RWPE1 (cell line): ENCODE results near the gene XBP1.
A peak's percentile ranks its signal among the peaks of the same experiment; 100 is the strongest.
"Not testable (repeated sequence)": the region's sequence is repeated elsewhere in the genome, so short reads cannot be mapped to it uniquely, and the experiment has no call there.

Experiments used
- CTCF ChIA-PET: fragments of 350-600 bp; sonication (Branson Sonifier 250); formaldehyde crosslinking; extraction: SDS; loops from one replicate; lab custom pipeline; 2021; lab: Yijun Ruan, JAX
- POLR2A ChIA-PET: fragments of 400-600 bp; formaldehyde crosslinking; extraction: SDS; loops from one replicate; lab custom pipeline; 2020; ENCODE audit warnings: antibody characterized with exemption; ENCODE audit not compliant: low non-redundant PET; lab: Yijun Ruan, JAX
- DNase-seq: peaks from one replicate; pipeline ENCODE4 v3.0.0; 2012; ENCODE audit warnings: low spot score
- H3K27ac ChIP-seq: fragments of 450-650 bp; 2 replicates; pipeline ENCODE4 v1.5.1; 2017
- TF ChIP-seq, protein P1 (sequence below): fragments of 450-650 bp; conservative IDR thresholded peaks from 2 replicates; pipeline ENCODE4 v1.5.1; 2017; ENCODE audit warnings: low read depth, mild to moderate bottlenecking

Gene XBP1

DNA sequence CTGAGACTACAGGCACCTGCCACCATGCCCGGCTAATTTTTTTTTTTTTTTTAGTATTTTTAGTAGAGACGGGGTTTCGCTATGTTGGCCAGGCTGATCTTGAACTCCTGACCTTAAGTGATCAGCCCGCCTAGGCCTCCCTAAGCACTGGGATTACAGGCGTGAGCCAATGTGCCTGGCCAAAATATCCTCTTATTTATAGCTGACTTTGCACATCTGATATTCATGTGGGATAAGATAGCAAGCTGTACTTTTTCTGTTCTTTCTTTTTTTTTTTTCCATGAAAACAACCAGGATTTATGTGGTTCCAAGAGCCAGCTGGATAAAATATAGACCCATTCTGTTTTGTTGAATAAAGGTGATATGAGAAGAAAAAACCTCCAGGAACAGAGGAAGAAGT lies 12.1 kb upstream of the XBP1 start:
- TF ChIP-seq, protein P1, sequence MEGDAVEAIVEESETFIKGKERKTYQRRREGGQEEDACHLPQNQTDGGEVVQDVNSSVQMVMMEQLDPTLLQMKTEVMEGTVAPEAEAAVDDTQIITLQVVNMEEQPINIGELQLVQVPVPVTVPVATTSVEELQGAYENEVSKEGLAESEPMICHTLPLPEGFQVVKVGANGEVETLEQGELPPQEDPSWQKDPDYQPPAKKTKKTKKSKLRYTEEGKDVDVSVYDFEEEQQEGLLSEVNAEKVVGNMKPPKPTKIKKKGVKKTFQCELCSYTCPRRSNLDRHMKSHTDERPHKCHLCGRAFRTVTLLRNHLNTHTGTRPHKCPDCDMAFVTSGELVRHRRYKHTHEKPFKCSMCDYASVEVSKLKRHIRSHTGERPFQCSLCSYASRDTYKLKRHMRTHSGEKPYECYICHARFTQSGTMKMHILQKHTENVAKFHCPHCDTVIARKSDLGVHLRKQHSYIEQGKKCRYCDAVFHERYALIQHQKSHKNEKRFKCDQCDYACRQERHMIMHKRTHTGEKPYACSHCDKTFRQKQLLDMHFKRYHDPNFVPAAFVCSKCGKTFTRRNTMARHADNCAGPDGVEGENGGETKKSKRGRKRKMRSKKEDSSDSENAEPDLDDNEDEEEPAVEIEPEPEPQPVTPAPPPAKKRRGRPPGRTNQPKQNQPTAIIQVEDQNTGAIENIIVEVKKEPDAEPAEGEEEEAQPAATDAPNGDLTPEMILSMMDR: no peak
- no peak overlapping the region for H3K27ac ChIP-seq
- no peak for DNase-seq
- ChIA-PET POLR2A (no interaction called here), CTCF (interaction anchor here (0.7 kb wide), 1 partner anchor 103 kb away, joined by 5 read pairs; no protein-coding TSS in a partner anchor)

DNA sequence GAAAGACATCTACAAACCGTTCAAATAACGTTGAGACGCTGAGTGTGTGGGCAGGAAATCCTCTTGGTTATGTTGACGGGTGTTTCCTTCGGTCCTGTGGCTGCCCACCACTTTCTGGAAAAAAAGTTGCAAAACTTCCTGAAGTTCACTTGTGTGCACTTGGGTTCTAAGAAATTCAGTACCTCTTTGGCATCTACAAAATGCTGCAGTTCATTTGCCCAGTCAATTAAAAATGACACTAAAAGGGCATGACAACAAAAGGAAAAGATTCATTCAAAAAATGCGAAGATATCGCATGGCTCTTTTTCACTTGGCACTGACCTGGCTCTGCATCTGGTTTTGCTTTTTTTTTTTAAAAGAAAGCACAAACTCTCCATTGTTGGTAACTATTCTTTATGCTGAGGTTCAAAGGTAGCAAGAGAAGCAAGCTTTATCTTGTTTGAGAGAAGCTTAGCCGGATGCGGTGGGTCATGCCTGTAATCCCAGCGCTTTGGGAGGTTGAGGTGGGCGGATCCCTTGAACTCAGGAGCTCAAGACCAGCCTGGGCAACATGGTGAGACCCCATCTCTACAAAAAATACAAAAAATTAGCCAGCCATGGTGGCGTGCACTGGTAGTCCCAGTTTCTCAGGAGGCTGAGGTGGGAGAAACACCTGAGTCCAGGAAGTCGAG lies 10.6 kb upstream of the XBP1 start:
- no peak overlapping the region for H3K27ac ChIP-seq
- DNase-seq: no peak
- ChIA-PET POLR2A (no interaction called here), CTCF (no interaction called here)
- TF ChIP-seq, protein P1: no peak

DNA sequence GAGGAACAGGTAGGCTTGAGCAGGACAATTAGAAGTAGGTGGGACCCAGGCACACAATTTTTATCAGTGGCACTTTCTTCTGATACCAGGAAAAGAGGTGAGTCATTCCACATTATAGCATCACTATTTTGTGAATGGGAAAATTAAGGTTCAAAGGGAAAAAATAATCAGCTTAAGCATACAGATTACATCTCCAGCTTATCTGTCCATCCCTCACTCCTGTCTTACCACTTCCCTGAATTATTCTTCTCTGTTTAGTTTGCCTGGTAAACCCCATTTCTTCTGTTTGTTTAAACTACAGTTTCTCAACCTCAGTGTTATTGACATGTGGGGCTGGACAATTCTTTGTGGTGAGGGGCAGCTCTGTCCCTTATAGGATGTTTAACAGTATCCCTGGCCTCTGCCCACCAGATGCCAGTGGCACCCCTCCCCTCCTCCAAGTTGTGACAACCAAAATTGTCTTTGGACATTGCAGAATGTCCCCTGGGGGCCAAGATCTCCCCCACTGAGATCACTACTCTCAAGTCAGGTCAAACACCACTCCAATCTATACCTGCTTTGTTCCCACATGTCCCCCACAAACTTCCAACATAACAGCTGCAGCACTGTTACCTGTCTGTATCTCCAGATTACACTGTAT lies 8.5 kb upstream of the XBP1 start:
- no peak for DNase-seq
- POLR2A ChIA-PET: interaction anchor here (0.6 kb wide), 1 partner anchor 9 kb away, joined by 3 read pairs; the partner anchor contains the start of gene XBP1
- H3K27ac ChIP-seq: no peak overlapping the region
- TF ChIP-seq, protein P1: no peak
- CTCF ChIA-PET: no interaction called here

DNA sequence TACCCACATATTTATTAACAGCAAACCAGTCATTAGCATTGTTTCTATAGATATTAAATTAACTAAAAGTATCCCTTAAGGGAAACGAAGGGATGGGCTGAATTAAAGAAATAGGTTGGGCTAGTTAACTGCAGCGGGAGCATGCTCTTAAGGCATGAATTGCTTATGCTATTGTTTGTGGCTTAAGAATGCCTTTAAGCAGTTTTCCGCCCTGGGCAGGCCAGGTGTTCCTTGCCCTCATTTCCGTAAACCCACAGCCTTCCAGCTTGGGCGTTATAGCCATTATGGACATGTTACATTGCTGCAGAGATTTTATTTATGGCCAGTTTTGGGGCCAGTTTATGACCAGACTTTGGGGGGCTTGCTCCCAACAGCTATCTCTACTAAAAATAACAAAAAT lies 5.1 kb upstream of the XBP1 start:
- DNase-seq, H3K27ac ChIP-seq, POLR2A ChIA-PET, CTCF ChIA-PET: not testable (repeated sequence)

DNA sequence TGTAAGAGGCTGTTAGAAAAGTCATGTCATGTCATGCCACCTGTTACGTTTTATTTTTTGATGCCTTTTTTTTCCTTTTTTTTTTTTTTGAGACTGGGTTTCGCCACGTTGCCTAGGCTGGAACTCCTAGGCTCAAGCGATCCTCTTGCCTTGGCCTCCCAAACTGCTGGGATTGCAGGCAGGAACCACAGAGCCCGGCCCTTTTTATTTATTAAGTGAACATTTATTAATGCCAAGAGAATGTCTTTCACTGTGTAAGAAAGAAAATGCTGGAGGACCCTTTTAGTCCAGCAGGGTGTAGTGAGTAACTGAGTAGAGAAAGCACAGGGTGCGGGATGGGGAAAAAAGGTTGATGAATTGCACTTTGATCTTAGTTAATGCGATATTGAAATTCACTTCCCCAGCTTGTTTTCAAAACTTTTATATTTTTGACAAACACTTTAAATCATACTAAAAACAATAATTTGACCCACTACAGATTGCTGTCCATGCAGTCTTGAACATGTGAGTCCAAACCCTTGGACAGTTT lies 2.3 kb upstream of the XBP1 start:
- TF ChIP-seq, protein P1: no peak
- CTCF ChIA-PET: interaction anchor here (0.9 to 1.0 kb wide), 2 partner anchors 27 to 30 kb away, joined by 3 to 4 read pairs; partner anchors contain the start of gene CCDC117
- peak overlapping the region; percentile 45 for H3K27ac ChIP-seq
- POLR2A ChIA-PET: interaction anchor here (0.7 kb wide), 1 partner anchor 79 kb away, joined by 5 read pairs; no protein-coding TSS in a partner anchor
- DNase-seq: no peak

DNA sequence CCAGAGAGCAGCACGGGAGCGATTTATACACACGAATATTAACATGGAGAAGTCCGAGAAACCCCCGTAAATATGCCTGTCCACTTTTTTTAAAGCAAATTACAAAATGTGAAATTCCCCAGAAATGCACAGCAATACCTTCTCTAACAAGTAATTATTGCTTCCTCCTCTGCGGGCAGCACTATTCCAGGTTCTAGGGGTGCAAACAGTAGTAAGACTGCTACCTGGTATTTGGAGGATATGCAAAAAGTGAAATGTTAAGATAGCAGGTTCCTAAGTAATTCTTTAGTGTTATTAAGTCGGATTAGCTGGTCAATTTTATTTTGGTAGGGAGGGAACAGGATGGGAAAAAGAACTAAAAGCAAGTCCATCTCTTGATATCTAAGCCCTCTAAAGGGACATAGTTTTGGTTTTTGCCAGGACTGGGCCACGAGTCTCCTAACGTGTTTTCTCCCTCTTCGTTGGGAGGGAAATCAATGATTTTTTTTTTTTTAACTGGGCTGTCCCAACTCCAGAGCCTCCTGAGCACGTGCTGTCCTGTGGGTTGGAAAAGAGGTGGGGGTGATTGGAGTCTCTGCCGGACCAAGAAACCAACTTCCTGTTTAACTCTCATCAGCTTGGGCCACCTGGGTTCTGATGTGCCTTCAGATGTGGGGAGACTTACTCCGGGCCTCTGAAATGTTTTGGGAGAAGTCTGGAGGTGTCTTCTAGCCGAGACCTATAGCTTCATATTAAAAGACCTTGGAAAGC lies 1.7 kb upstream of the XBP1 start:
- TF ChIP-seq, protein P1: no peak
- DNase-seq: no peak
- CTCF ChIA-PET: interaction anchor here (0.9 to 1.0 kb wide), 2 partner anchors 28 to 30 kb away, joined by 3 to 4 read pairs; partner anchors contain the start of gene CCDC117
- POLR2A ChIA-PET: interaction anchor here (0.7 kb wide), 1 partner anchor 80 kb away, joined by 5 read pairs; no protein-coding TSS in a partner anchor
- H3K27ac ChIP-seq: peak overlapping the region; percentile 97
